GM18858 (cell line): ENCODE measurements around the gene DCN.
A peak's percentile ranks its signal among the peaks of the same experiment; 100 is the strongest.

Experiments used
- ATAC-seq: cut with Tn5 transposase; IDR thresholded peaks from one replicate; pipeline ENCODE4 v1.9.1; 2021; ENCODE audit not compliant: unreplicated experiment

DCN gene

DNA sequence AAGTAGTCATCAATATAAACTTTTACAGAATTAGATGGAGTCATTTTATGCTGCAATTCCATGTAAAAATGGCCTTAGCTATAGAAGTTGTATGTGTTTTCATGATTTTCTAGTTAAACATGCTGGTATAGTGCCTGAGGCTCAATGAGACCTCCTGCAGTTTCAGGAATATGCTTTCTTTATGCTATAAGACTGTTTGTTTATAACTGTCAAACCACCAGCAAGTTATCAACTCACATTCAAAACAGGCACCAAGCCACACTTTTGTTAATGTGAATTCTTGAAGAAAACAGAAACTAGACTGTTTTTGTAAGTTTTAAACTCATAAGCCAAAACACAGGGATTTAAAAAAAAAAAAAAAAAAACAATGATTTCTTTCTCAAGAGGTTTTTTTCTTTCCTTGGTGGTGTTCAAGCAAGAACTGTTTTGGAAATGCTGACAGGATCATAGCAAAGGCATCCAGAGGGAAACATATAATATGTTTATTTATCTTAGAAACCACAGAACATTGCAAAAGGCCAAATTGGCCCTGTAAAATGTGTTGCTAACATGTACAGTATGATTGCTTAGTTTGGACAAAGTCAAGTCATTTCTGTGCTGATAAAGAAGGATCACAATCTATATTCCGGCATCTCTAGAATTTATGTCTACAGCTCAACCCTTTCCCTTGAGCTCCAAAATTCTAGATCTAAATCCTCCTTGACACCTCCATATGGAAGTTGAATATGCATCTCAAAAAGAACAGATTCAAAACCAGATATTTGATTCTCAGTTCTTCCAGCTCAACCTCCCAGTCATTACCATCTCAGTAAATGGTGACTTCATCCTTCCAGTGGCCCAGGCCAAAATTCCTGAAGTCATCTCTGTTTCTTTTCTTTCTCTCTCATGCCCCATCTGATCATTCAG is 42.3 kb downstream of the DCN start:
- ATAC-seq, result no peak

- no peak for ATAC-seq
Observed at GRCh38 chr12:91139286-91139685, 43.3 kb downstream of the DCN start.

DNA sequence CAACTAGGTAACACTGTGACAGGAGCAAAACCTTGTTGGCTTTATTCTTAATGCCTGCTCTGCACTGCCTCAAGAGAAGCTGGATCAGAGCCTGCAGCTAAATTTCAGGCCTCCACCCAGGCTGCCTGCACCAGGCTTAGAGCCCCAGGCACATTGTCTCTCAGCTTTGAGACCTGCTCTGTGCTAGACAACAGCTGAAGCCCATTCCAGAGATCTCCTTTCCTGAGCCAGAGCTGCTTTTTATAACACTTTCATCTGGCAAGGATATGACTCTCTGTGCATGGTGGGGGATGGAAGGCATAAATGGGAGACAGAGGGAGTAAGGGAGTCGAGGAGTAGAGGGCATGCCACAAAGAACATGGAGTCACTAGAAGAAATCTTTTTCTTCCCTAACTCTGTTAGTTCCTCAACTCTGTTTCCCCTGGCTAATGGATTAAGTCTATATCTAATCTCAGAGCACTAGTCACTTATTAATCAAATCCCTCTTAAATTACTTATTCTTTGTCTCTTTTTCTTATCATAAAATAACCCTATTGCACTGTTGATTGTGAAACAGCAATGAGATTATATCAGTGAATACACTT is 44.2 kb downstream of the DCN start:
- no peak for ATAC-seq

GRCh38 chr12:91133871-91134270 is 48.7 kb downstream of the DCN start:
- ATAC-seq, result no peak

GRCh38 chr12:91129662-91130362 is 52.8 kb downstream of the DCN start:
- ATAC-seq, result no peak

GRCh38 chr12:91127751-91128150 is 54.9 kb downstream of the DCN start:
- ATAC-seq, result no peak

DNA sequence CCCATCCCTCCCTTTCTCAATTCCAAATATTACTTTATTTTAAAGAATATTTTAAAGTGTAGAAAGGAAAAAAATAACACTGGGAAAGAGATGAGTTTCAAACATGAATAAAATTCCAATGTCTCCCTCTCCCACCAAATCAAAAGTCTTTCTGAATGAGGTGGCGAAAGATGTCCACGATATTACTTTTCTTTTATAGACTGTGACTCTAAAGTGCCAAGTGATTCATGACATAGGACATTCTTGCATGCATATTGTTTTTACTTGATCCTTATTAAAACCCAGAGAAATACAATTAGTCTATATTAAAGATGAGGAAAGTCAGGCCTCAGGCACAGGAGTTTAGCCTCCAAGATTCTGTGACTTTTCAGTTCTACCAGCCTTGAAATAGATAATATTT is 55.3 kb downstream of the DCN start:
- no peak for ATAC-seq

DNA sequence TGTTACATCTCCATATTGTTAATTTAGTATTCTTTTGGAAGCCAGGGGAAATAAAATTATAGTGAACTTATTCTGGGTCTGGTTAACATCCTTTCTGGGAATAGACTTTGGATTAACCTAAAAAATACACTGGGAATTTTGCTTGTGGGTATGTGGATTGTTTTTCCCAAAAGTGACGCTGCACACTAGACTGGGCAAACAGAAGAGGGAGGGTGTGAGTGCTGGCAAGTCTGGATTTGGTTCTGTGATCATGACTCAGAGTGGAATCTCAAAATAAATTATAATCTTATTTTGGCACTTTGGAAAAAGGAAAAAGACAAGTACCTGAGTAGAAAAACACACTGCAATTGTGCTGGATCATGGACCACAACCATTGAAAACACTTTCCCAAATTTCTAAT is 56.1 kb downstream of the DCN start:
- ATAC-seq, result no peak

DNA sequence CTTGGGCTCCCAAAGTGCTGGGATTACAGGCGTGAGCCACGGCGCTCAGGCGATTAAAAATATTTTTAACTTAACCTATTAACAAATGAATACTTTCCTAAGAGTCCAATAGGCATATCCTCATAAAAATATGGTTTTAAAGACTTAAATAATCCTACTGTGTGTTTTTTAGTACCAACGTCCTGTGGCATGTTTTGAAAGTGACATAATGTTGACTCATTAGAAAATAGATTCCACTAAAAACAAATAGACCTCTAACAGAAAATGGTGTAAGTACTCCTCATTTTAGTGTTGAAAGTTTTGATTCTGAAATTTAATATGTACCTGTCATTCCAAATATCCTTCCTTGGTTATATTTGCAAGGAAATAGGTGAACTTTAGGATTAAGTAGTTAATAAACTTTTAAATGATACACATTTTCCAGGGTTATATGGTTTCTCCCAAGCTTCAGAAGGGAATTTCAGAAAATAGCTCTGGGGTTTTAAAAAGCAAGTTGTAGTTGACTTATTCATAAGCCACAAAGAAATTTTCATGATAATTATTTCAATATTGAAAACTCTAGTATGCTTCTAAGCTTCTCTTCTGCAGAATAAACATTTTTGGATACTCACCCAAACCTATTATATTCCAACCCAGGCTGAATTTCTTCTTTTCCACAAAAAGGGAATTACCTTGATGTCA is 59.2 kb downstream of the DCN start:
- ATAC-seq, result no peak

DNA sequence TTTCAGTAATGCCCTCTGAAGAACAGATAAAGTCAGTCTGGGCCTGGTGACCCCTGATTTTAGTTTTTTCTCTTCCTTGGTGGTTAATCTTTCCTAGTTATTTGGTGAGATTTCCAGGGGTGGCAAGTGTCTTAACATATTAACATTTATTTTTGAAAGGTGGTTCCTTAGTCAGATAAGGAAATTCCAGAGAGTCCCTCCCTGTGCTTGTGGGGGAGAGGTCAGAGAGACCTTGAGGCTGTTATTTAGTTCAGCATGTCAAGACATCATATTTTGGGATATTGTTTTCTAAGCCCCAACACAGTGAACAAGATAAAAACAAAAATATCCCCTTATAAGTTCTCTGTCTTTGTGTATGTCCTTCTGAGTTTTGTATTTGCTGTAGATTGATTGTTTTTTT is 61.8 kb downstream of the DCN start:
- no peak for ATAC-seq

- ATAC-seq, result no peak
Observed at GRCh38 chr12:91119089-91119488, 63.5 kb downstream of the DCN start.

GRCh38 chr12:91113621-91114020 is 69.0 kb downstream of the DCN start:
- ATAC-seq, result no peak

DNA sequence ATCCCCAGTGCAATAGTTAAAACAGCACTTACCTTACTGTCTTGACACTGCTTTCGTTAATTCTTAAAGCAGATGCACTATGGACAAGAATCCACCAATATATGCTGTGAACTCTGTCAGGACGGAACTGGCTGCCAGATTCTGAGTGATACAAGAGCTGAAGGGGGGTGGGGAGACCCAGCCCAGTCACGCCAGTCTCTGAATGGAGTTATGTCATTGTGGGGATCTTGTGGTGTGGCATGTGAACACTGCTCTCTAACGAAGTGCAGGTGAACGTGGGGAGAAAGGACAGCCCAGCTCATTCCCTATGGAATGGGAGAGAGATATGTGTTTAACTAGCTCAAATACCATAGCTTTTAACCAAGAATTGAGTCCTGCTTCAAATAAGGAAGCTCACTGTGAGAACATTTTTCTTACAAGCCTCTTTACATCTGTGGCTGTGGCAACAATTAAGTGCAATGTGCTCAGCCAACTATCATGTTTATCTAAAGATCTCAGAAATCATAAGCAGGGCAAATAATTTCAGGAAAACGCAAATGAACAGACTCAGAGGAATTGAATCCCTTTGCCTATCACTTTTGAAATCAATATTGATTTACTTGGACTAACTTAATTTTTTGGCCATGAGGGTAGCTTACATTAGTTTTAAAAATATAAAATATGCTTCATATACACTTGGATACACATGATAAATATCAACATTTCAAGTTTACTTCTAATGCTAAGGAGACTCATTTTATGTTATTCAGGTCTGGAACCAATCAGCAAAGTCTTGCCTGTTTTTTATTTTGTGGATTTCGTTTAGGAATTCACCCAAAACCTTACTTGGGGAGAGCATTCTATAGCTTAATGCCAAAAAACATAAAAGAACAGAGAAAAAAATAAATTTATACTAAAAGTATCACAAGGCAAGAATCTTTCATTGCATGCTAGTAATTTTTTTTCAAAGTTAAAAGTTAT is 71.0 kb downstream of the DCN start, which contains the start of gene LUM:
TSS of gene LUM (minus strand) at position 129 of the 960 bp plus-strand sequence. CDS start 2,515 bp downstream, outside the sequence.
- ATAC-seq, result no peak

- ATAC-seq, result no peak
Observed at GRCh38 chr12:91110311-91110924, 72.2 kb downstream of the DCN start.

DNA sequence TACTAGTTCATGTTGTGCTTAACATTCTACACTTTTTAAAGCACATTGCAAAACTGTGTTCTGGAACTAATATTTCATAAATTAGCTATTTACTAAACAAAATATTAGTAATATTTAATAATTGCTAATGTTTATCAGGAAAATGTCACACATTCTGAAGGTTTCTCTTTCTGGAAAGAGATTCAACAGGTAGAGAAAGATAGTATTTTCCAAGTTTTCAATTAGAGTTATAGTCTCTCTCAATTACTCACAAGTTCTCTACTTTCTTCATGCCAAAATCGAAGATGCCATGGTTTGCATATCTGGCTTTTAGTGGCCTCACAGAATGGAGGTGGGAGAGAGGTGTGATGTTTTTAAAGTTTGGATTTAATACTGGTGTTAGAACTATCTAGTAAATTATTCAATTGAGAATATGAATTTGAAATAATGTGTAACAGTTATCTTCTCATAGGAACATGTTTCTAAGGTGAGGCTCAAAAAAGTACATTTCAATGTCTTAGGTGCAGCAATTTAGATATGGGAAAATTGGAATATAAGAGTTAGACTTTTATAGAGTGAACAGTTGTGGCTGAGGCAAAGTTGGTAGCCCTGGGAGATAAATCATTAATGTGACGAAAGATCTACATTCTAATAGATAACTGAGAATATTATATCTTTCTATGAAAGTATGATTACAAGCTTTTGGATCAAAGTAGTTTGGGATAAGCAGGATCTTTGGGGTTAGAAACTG is 72.9 kb downstream of the DCN start:
- ATAC-seq, result no peak

DNA sequence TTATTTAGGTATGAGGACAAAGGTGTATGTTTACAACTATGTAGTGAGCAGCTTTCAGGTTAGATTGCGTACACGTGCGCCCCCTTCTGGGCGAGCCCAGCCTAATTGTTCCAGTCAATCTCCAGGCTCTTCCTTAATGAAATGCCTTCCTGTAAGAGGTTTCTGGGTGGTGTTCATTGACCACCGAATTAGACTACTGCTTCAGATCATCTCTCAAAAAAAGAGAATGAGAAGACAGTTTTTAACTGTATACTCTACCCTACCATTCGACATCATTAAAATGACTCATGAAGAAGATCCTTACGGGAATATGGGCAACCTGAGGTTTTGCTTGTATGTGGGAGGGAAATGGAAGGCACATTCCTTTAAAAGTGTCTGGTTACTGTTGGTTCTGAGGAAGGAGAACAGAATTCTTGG is 73.5 kb downstream of the DCN start:
- ATAC-seq, result peak; percentile 66

- ATAC-seq, result no peak
Observed at GRCh38 chr12:91108196-91108755, 74.3 kb downstream of the DCN start.

DNA sequence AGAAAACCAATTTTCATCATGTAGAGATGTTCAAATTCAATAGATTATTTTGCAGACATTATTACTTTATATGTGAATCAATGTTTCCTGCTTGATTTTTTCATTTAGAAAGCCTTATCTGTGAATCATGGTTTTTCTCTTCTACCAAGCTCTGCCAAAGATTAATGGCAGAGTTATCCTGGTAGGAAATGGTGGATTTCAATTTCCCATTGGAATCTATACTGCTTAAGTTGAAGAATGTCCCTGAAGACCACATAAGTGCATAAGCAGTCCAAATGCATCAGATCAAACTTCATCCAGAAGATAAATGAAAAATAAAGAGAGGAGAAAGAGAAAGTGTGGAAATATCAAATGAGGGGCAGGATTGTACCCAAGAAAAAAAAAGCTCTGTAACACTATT is 76.3 kb downstream of the DCN start:
- no peak for ATAC-seq

GRCh38 chr12:91105807-91106206 is 76.8 kb downstream of the DCN start:
- ATAC-seq, result no peak
